Renal cortex interstitium (tissue), 11 donors: Measurements from ENCODE around the gene PNPLA5. TPM values are rescaled to one million over a fixed set of nuclear protein-coding genes. Genes with fewer than 3 reads are reported as not detected.

Experiments used
- DNase-seq, 11 donors: peaks; one replicate each; pipeline ENCODE4 v3.0.0-alpha.2; 2013; ENCODE audit warnings: low read depth in 9 of 11, low spot score in 4 of 11; ENCODE audit errors: extremely low read depth in 1 of 11
- polyA plus RNA-seq, 3 donors: library from polyadenylated mRNA; unstranded; fragments of 120-200 nt; gene quantifications; one replicate each; pipeline ENCODE4 v1.2.1, GENCODE V29; 2013; ENCODE audit not compliant: insufficient read length in 3 of 3

The PNPLA5 gene
- polyA plus RNA-seq, 3 donors, result 0.07 to 0.18 TPM; not detected in 1

DNA sequence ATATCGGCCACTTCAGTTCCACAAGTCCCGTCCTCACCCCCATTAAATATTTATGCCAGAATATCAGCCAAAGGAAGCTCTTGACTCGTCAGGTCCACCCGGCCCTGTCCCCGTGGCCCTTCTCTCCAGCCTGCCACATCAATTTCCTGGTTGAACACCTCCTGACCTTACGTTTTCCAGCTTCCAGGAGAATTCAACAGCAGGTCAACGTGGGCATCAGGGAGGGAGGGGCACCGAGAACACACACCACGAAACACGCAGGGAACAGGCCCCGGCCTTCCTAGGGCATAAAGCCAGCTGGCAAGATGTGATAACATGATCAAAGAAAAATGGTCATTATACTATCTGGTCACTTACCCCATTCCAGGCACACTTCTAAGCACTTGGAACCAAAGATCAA is 44.8 kb downstream of the PNPLA5 start:
- no peak for DNase-seq

DNA sequence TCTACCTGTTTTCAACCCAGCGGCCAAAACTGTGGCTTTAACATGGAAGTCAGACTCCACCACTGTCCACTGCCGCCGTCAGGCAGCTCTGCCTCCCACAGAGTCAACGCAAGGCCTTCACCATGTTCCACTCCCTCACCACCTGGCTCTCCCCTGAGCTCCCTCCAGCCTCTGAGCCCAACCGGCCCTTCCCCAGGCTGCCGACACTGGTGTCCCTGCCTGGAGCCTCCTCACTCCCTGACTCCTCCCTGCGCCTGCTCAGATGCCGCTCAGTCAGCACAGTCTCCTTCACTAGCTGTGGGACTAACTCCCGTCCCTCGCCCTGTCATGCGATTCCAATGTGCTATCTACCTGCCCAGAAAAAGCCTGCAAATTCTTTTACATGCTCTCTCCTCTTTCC is 45.8 kb downstream of the PNPLA5 start:
- no peak for DNase-seq

DNA sequence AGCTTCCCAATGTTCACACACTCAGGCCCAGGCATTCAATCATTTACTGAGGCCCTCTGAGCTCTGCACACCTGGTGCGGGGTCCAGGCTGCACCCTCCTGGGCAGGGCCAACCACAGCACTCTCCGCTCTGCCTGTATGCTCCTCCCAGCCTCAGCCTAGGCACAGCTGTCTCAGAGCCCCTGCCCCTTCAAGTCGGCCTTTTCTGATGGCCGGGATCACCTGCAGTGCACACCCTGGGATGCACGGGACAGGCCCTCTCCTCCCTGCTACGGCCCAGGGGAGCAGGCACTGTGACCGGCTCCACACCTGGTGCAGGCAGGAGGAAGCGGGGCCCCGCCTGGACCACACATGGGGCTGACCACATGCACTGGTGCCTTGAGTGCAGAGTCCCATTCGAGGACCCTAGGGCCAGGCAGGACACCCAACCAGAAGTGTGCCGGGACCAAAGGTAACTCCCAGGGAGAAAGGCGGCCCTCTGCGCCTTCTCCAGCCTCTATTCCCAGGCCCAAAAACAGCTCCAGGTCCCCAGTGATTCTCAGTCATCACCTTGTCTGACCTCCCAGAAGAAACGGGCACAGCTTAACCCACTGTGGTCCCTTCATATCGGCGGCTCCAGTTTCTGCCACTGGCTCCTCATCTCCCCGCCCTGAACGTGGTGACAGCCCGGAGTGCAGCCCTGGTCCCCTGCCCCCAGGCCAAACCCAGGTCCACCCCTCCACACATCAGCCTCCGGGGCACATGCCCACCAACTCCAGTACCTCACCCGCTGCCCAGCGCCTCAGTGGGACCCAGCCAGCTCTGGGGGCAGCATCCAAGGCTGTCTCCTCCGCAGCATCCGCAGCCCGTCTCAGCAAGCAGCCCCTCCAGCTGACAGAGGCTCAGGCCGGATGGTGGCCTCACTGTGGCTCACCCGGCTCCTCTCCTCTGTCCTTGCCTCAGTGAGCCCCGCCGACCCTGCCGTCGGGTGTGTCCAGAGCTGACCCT is 47.0 kb downstream of the PNPLA5 start:
- no peak for DNase-seq

- no peak for DNase-seq
Observed at GRCh38 chr22:43843783-43844530, 47.9 kb downstream of the PNPLA5 start.

DNA sequence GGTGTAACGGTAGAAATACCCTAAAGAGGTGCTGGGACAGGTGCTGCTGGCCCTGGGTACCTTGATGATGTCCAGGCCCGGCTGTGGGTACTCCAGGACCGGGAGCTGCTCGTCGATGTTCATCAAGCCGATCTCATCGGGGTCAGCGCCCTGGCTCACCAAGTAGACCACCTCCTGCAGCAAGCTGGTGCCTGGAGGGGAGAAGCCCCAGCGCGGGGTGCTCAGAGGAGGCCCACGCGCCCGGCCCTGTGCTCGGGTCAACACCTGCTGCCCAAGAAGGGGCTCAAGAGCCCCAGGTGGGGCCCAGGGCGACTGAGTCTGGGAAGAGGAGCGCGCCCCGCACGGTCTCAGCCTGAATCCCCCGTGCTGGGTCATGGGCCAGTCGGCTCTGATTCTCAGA is 50.1 kb downstream of the PNPLA5 start:
- DNase-seq, result no peak

- DNase-seq, result no peak
Observed at GRCh38 chr22:43840851-43841250, 51.0 kb downstream of the PNPLA5 start.

- DNase-seq, result no peak
Observed at GRCh38 chr22:43840431-43840830, 51.4 kb downstream of the PNPLA5 start.

DNA sequence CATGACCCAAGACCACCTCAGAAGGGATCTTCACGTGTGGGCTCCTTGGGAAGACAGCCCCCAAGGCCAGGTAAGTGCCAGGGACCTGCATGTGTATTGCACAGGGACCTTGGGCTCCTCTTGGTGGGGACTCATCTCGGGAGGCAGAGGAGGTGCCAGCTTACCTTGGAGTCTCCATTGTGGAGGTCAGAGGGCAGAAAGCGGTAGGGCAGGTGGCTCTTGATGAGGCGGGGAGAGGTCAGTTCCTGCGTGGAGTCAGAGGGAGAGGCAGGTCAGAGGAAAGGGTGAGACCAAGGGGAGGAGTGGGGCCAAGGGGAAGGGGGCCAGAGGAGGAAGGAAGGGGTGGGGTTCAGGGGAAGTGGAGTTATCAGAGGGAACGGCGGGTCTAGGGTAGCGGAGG is 52.0 kb downstream of the PNPLA5 start:
- DNase-seq, result no peak

- DNase-seq, result no peak
Observed at GRCh38 chr22:43838571-43839307, 53.1 kb downstream of the PNPLA5 start.

DNA sequence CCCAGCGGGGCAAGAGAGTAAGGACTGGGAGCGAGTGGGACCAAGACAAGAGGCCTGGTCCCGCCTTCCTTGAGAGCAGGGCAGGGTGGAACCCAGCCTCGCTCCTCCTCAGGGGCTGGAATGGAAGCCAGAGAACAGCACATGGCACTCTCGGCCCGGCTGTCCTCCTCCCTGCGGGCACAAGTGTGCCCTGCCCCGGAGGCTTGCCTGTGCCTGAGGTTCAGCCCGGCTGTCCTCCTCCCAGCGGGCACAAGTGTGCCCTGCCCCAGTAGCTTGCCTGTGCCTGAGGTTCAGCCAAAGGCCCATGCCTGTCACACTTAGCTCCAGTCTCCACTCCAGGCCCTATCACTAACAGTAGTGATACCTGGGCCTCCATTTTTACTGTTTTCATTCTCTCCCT is 53.7 kb downstream of the PNPLA5 start:
- no peak for DNase-seq

DNA sequence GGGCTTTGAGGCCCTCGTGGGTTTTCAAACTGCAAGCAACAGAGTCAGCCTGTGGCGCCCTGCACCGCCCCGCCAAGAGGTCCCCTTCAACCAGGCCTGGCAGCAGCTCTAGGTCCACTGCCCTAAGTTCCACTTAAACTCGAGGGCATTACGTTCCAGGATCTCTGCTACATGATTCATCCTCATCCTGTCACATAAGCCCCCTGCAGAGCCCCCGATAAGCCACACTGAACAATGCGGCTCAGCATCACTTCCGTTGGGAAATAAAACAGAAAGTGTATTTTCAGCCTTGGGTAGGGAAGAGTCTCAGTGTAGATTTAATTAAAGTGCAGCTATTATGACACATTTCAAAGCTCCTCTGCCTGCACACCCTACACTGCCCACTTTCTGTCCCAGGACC is 54.1 kb downstream of the PNPLA5 start:
- DNase-seq, result no peak

DNA sequence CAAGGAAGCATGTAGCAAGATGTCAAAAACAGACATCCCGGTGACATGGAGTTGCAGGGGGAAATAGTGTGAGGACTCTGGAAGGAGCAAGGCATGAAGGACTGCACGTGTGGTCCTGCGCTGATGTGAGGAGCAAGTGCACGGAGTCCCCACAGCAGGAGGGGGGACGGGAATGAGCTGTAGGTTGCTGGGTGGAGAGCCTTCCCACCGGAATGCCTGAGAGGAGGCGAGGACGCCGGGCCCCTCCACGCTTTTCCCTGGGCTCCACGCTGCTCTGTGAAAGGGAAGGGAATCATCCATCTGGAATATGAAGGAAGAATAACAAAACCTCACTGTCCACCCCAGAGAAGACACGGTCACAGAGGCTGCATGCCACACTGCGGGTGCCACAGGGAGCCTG is 56.1 kb downstream of the PNPLA5 start:
- no peak for DNase-seq

DNA sequence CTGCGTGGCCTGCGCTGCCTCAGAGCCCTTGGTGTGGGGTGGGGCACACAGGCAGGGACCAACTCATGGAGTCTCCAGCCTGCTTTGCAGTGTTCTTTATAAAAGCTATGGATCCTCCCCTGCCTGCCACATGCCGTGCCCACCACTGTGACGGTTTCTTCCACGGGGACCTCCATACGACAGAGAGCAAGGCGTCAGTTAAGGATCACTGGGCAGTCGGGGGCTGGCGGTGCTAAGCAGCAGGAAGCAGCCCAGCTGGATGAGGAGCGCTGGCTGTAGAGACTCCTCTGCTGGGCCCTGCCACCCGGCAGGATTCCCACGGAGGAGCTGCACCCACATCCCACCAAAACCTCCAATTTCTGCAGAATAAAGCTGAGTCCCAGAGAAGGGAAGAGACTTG is 56.6 kb downstream of the PNPLA5 start:
- peak in 1 of 11 donors; percentile 35 for DNase-seq

- no peak for DNase-seq
Observed at GRCh38 chr22:43833286-43834240, 58.2 kb downstream of the PNPLA5 start.

DNA sequence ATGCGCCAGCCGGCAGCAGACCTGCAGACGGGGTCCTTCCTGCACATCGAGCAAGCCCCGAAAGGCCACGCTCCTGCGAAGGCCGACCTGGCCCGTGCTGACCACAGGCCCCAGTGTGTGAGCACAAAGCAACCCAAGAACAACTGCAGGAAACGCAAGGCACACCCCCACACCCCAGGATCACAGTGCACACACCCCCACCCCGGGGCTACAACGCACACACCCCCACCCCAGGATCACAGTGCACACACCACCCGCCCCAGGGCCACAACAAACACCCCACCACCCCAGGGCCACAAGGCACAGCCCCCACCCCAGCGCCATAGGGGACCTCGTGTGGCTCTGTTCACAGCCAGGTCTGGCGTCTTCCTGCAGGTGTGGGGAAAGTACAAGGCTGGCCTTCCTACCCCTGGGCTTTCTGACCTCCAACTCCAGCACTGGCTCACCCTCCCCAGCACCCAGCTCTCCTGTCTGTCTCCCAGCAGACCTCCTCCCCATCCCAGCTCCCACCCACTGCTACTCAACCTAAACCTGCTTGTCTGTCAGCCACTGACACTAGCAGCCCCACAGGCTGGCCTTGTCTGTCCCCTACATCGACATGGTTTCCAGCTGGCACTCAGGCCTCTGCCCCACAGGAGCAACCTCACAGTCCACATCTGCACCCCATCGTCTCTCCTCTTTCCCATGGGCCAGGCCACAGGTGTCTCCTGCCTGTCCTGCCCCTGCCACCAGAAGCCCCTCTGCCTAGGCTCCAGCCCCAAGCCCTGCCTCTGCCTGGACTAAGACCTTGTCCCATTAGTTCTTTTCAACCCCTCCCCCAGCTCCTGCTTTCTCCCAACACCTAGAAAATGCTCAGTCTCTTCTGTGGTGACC is 59.2 kb downstream of the PNPLA5 start:
- no peak for DNase-seq

DNA sequence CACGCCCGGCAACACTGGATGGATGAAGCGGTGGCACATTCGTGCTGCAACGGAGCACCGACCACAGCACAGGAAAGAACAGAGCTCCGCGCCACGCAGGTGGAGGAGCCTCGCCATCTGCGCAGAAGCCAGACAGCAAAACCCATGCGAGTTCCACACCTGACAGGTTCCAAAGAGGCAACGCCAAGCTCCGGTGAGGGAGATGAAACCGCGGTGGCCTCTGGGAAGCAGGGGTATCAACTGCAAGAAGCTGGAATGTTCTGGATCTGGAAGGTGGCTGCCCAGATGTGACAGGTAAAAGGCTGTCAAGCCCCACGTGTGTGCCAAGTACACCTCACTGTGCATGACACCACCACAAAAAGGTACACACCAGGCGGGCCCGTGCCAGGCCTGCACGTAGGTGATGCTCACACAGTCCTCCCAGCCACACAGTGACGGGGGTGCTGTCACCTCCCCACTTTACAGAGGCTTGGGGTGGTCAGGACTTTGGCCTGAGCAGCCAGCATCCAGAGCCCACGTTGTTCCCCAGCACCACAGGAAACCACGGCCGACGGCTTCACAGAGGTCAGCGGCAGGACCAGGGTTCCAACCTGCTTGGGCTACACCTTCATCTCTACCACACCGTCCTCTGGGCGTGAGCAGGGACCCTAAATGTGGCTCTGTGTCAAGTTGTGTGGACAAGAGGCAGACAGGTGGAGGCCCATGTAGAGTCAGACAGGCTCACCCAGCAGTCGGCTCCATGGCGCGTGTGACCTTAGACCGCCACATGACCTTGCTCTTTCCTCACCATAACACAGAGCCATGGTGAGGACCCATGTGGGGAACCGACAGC is 60.0 kb downstream of the PNPLA5 start:
- no peak for DNase-seq
